Fibroblast of mammary gland (primary cell): ENCODE results near the gene RABEP1.

ENCODE experiments used
- DNase-seq: peaks from one replicate; pipeline ENCODE4 v3.0.0-alpha.2; 2010; ENCODE audit warnings: low read depth
- H3K4me3 ChIP-seq: 2 replicates; pipeline ENCODE4 v1.5.1; 2011; ENCODE audit warnings: low read depth, mild to moderate bottlenecking, low read length, moderate library complexity; ENCODE audit not compliant: control insufficient read depth
- TF ChIP-seq, protein P1 (sequence below): conservative IDR thresholded peaks from 2 replicates; pipeline ENCODE4 v1.5.1; 2011; ENCODE audit warnings: low read depth, low read length, inconsistent platforms; ENCODE audit not compliant: control insufficient read depth, insufficient read depth

The RABEP1 gene

DNA sequence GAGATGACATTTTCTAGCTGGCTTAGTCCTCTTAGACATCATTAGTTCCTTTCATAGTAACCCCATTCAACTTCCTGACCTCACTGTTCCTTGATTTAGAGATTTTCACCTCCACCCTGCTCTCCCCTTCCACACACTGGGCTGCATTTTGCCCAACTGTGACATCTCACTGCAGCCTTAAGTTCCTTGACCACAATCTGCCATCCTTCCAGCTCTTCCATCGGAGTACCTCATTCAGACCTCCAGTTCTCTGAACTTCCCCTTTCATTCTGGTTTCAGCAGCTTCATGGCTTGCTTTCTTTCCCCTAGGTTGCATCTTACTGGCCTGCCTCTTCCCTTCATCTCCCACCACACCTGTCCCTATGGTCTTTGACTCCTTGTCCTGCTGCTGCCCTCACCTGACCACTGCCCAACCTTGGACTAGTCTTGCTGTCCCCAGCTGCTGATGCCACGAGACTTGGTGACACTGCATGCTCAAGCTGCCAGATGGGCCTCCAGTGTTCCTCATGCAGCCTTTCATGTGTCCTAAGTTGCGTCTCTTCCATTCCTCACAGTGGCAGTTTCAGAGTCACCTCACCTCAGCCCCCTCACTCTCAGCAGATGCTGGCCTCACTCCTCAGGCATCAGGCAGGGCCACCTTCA lies 96.6 kb downstream of the RABEP1 start:
- TF ChIP-seq, protein P1, sequence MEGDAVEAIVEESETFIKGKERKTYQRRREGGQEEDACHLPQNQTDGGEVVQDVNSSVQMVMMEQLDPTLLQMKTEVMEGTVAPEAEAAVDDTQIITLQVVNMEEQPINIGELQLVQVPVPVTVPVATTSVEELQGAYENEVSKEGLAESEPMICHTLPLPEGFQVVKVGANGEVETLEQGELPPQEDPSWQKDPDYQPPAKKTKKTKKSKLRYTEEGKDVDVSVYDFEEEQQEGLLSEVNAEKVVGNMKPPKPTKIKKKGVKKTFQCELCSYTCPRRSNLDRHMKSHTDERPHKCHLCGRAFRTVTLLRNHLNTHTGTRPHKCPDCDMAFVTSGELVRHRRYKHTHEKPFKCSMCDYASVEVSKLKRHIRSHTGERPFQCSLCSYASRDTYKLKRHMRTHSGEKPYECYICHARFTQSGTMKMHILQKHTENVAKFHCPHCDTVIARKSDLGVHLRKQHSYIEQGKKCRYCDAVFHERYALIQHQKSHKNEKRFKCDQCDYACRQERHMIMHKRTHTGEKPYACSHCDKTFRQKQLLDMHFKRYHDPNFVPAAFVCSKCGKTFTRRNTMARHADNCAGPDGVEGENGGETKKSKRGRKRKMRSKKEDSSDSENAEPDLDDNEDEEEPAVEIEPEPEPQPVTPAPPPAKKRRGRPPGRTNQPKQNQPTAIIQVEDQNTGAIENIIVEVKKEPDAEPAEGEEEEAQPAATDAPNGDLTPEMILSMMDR, result no peak
- DNase-seq, result no peak
- H3K4me3 ChIP-seq, result no peak overlapping the region

DNA sequence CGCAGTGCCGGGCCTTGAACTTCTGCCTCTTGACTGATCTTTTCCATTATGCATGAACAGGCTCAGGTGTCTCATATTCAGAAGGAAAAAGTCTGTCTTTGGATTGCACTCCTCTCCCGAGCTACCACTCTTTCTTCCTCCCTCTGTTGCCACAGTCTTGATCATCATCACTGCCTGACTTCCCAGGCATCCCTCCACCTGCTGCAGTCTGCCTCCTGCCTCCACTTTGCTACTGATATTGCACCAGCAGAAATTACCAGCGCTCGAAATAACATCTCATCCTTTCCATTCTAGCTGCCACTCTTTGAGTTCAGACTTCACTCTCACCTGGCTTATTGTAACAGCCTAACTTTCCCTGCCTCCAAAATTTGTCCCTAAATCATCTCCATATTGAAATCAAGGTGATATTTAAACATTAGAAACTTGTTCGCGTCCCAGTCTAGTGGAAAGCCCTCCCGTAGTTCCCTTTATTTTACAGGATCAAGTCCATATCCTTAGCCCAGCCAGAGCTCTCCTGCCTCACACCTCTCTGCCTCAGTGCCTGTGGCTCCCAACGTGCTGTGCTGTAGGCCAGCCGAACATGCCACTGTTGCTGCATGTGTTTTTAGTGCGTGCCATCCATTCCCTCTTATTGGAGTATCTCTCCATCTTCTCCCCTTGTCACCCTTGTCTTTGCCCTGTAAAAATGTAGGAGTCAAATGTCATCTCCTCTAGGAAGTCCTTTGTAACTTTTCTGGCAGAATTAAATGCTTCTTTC lies 97.4 kb downstream of the RABEP1 start:
- no peak overlapping the region for H3K4me3 ChIP-seq
- TF ChIP-seq, protein P1, result no peak
- no peak for DNase-seq

DNA sequence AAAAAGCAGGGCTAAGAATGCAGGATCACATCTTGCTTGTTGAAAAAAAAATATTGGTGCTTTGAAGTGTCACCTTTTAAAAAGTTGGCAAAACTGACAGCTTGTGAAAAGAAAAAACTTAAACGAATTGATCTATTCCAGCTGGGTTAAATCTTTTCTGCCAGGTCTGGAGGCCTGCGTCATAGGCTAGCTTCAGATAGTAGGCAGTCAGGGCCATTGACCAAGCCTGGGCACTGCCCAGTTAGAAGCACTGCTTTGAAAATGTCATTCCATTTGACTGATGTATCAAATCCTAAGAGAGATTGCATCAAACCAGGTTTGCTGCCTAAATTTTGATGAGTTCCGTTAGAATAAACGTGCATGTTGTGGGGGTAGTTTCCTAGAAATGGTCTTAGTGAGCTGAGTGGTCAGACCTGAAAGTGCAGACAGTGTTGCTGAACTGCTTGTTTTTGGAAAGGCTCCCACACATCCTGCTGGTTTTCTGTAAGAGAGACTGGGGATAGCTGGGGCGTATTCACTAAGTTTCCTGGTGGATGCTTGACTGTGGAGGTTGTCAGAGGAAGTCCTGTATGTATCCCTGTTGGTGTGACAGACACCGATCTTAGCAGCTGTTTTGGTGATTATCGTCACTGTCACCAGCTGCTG lies 98.5 kb downstream of the RABEP1 start:
- TF ChIP-seq, protein P1, result no peak
- H3K4me3 ChIP-seq, result no peak overlapping the region
- DNase-seq, result peak; percentile 15

DNA sequence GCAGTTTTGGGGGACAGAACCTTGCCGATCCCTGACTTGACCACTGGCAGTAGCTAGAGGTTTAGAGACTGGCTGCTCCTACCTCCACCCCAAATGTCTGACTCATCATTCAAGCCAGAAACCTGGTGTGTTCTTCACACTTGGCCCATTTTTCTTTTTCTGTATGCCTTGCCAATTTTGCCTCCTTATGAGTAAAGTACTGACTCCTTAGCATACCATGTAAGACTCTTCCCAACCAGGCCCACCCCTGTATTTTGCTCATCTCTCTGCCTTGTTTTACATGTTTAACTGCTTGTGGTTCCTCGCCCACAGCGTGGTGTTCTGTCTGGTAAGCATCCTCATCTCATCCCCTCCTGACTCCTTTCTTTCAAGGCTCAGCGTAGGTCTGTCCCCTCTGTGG lies 99.5 kb downstream of the RABEP1 start:
- TF ChIP-seq, protein P1, result no peak
- peak; percentile 78 for DNase-seq
- no peak overlapping the region for H3K4me3 ChIP-seq

DNA sequence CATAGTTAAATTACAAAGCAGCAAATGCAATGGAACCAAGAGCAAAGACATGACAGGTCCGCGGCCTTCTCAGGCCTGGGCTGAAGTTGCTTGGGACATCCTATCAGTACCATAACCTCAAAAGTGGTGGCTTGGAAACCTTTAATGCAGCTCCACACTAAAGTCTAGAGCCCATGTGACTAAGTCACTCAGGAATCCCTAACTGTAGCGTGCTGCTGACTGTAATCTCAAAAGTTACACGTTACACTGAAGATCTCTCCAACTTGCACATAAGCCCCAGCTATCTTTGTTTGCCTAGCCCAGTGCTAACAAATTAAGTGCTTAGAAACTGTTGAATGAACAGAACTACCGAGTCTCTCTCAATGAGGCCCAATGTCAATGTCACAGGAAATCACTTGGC lies 109.6 kb downstream of the RABEP1 start:
- no peak for DNase-seq
- no peak overlapping the region for H3K4me3 ChIP-seq
- TF ChIP-seq, protein P1, result no peak

DNA sequence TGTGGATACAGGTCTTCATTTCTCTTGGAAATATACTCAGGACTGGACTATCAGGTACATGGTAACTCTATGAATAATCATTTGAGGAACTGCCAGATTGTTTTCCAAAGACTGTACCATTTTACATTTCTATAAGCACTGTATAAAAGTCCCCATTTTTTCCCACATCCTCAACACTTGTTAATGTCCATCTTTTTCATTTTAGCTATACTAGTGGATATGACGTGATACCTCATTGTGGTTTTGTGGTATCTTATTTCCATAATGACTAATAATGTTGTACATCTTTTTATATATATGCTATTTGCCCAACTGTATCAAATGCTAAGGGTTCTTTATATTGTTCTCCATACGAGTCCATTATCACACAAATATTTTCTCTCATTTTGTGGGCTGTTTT lies 114.5 kb downstream of the RABEP1 start:
- H3K4me3 ChIP-seq, result no peak overlapping the region
- DNase-seq, result peak; percentile 18
- TF ChIP-seq, protein P1, result no peak
